HEK293 (cell line): ENCODE measurements around the gene MPEG1.

ENCODE experiments used
- CTCF ChIA-PET: fragments of 350-600 bp; formaldehyde crosslinking; extraction: SDS; loops from one replicate; lab custom pipeline; 2021; ENCODE audit warnings: antibody characterized with exemption; lab: Yijun Ruan, JAX
- POLR2A ChIA-PET: fragments of 300-600 bp; formaldehyde crosslinking; extraction: SDS; loops from one replicate; lab custom pipeline; 2020; ENCODE audit warnings: antibody characterized with exemption, inconsistent platforms; lab: Yijun Ruan, JAX
- H3K27ac ChIP-seq: fragments of 200-500 bp; sonication (Bioruptor generic); 2 replicates; pipeline ENCODE4 v1.5.1; 2014; ENCODE audit warnings: low read depth, low read length, control low read depth, inconsistent platforms; ENCODE audit errors: extremely low read depth
- H3K36me3 ChIP-seq, 2 experiments: fragments of 200-500 bp in 1 of 2; sonication (Bioruptor generic) in 1 of 2; 1 replicate in 1 of 2; 2 replicates in 1 of 2; pipeline ENCODE4 v1.5.1; 2014 to 2017; ENCODE audit warnings: inconsistent platforms in 2 of 2, low read length in 2 of 2; ENCODE audit not compliant: control insufficient read depth in 2 of 2, insufficient read depth in 1 of 2
- H3K4me1 ChIP-seq: fragments of 200-500 bp; sonication (Bioruptor generic); 2 replicates; pipeline ENCODE4 v1.5.1; 2014; ENCODE audit warnings: mild to moderate bottlenecking, low read length, inconsistent platforms; ENCODE audit not compliant: control insufficient read depth, insufficient read depth
- H3K4me3 ChIP-seq: 2 replicates; pipeline ENCODE4 v1.5.1; 2011; ENCODE audit warnings: low read depth, mild to moderate bottlenecking, control low read depth, low read length, moderate library complexity
- H3K9me3 ChIP-seq: fragments of 200-500 bp; sonication (Bioruptor generic); 2 replicates; pipeline ENCODE4 v1.5.1; 2014; ENCODE audit warnings: low read depth, low read length, inconsistent platforms; ENCODE audit not compliant: control insufficient read depth, insufficient read depth
- BCL11A ChIP-seq: fragments of 450-650 bp; formaldehyde crosslinking; IDR thresholded peaks from 2 replicates; pipeline ENCODE4 v1.5.1; 2016; ENCODE audit warnings: low read depth, missing biosample characterization, missing genetic modification characterization
- HOXA7 ChIP-seq: sonication (generic); formaldehyde crosslinking; IDR thresholded peaks from 2 replicates; pipeline ENCODE4 v1.8.1; 2022; ENCODE audit warnings: missing genetic modification reagents, borderline replicate concordance
- IKZF3 ChIP-seq: fragments of 450-650 bp; IDR thresholded peaks from 2 replicates; pipeline ENCODE4 v1.5.0; 2018; ENCODE audit warnings: missing biosample characterization, mild to moderate bottlenecking, missing genetic modification characterization, moderate library complexity
- INSM2 ChIP-seq: fragments of 450-650 bp; formaldehyde crosslinking; IDR thresholded peaks from 2 replicates; pipeline ENCODE4 v1.5.1; 2016; ENCODE audit warnings: missing biosample characterization, missing genetic modification characterization
- MEIS1 ChIP-seq: sonication (generic); formaldehyde crosslinking; IDR thresholded peaks from 2 replicates; pipeline ENCODE4 v1.8.1; 2022; ENCODE audit warnings: missing genetic modification reagents, mild to moderate bottlenecking, borderline replicate concordance
- OSR2 ChIP-seq: fragments of 450-650 bp; formaldehyde crosslinking; IDR thresholded peaks from 2 replicates; pipeline ENCODE4 v1.5.1; 2016; ENCODE audit warnings: missing biosample characterization, missing genetic modification characterization
- SCRT1 ChIP-seq: fragments of 450-650 bp; formaldehyde crosslinking; IDR thresholded peaks from 2 replicates; pipeline ENCODE4 v1.5.1; 2016; ENCODE audit warnings: missing biosample characterization, missing genetic modification characterization, borderline replicate concordance
- ZBTB10 ChIP-seq: fragments of 450-650 bp; formaldehyde crosslinking; IDR thresholded peaks from 2 replicates; pipeline ENCODE4 v1.5.1; 2016; ENCODE audit warnings: missing biosample characterization, missing genetic modification characterization
- ZNF133 ChIP-seq: fragments of 450-650 bp; formaldehyde crosslinking; IDR thresholded peaks from 2 replicates; pipeline ENCODE4 v1.5.1; 2016; ENCODE audit warnings: missing biosample characterization, missing genetic modification characterization
- ZNF211 ChIP-seq: fragments of 450-650 bp; formaldehyde crosslinking; IDR thresholded peaks from 2 replicates; pipeline ENCODE4 v1.5.1; 2016; ENCODE audit warnings: low read depth, missing biosample characterization, missing genetic modification characterization
- ZNF239 ChIP-seq: fragments of 450-650 bp; formaldehyde crosslinking; IDR thresholded peaks from 2 replicates; pipeline ENCODE4 v1.5.1; 2016; ENCODE audit warnings: missing biosample characterization, missing genetic modification characterization
- ZNF274 ChIP-seq, 2 experiments: fragments of 200-500 bp in 1 of 2; fragments of 450-650 bp in 1 of 2; sonication (Bioruptor generic) in 1 of 2; formaldehyde crosslinking in 1 of 2; IDR thresholded peaks; 2 replicates each; pipeline versions ENCODE4 v1.5.1 to v1.6.1; 2014 to 2016; ENCODE audit warnings: borderline replicate concordance in 1 of 2, inconsistent platforms in 1 of 2, low read length in 1 of 2, missing biosample characterization in 1 of 2, missing genetic modification characterization in 1 of 2
- ZNF394 ChIP-seq: fragments of 450-650 bp; formaldehyde crosslinking; IDR thresholded peaks from 2 replicates; pipeline ENCODE4 v1.5.1; 2016; ENCODE audit warnings: missing biosample characterization, missing genetic modification characterization, mild to moderate bottlenecking, moderate library complexity, borderline replicate concordance
- ZNF48 ChIP-seq: fragments of 450-650 bp; formaldehyde crosslinking; IDR thresholded peaks from 2 replicates; pipeline ENCODE4 v1.5.1; 2016; ENCODE audit warnings: missing biosample characterization, missing genetic modification characterization
- ZNF514 ChIP-seq: fragments of 450-650 bp; formaldehyde crosslinking; IDR thresholded peaks from 2 replicates; pipeline ENCODE4 v1.5.1; 2016; ENCODE audit warnings: missing biosample characterization, missing genetic modification characterization
- ZNF548 ChIP-seq: fragments of 450-650 bp; formaldehyde crosslinking; IDR thresholded peaks from 2 replicates; pipeline ENCODE4 v1.5.1; 2016; ENCODE audit warnings: missing biosample characterization, missing genetic modification characterization
- ZNF664 ChIP-seq: fragments of 450-650 bp; formaldehyde crosslinking; IDR thresholded peaks from 2 replicates; pipeline ENCODE4 v1.5.1; 2016; ENCODE audit warnings: missing biosample characterization, missing genetic modification characterization
- ZNF704 ChIP-seq: fragments of 450-650 bp; formaldehyde crosslinking; IDR thresholded peaks from 2 replicates; pipeline ENCODE4 v1.5.1; 2016; ENCODE audit warnings: missing biosample characterization, missing genetic modification characterization
- ZNF768 ChIP-seq: fragments of 450-650 bp; formaldehyde crosslinking; IDR thresholded peaks from 2 replicates; pipeline ENCODE4 v1.5.1; 2018; ENCODE audit warnings: missing biosample characterization, mild to moderate bottlenecking, missing genetic modification characterization
- ZSCAN16 ChIP-seq: fragments of 450-650 bp; formaldehyde crosslinking; IDR thresholded peaks from 2 replicates; pipeline ENCODE4 v1.5.1; 2016; ENCODE audit warnings: missing biosample characterization, missing genetic modification characterization

The MPEG1 gene

GRCh38 chr11:59199546-59200422 is 12.9 kb downstream of the MPEG1 start:
- Histone ChIP-seq H3K4me1 (no peaks in the 10 kb centered on the region), H3K9me3 (no peaks in the 10 kb centered on the region), H3K36me3 (peaks cover 0 to 37% of the 10 kb centered on the region in 2 experiments; a peak in 1 of 3 replicates), H3K27ac (no peak overlapping the region), H3K4me3 (no peak overlapping the region)
- TF ChIP-seq SCRT1 (tag by site-specific recombination) (no peak), ZSCAN16 (tag by site-specific recombination) (no peak), ZBTB10 (tag by site-specific recombination) (no peak), INSM2 (tag by site-specific recombination) (no peak), ZNF211 (tag by site-specific recombination) (no peak), OSR2 (tag by site-specific recombination) (no peak), ZNF514 (no peak), ZNF133 (no peak), BCL11A (no peak), ZNF239 (tag by site-specific recombination) (no peak), ZNF664 (tag by site-specific recombination) (no peak), ZNF704 (tag by site-specific recombination) (no peak), MEIS1 (no peak), ZNF768 (tag by site-specific recombination) (no peak), ZNF274 (IDR thresholded peaks at IDR 0.05; ENCODE audit: low read length) (no peak), ZNF274 (tag by site-specific recombination; IDR thresholded peaks at IDR 0.05; ENCODE audit: borderline replicate concordance) (no peak)
- ChIA-PET POLR2A (no interaction called here), CTCF (interaction anchor here (0.7 to 2.7 kb wide), 7 partner anchors 13 to 561 kb away, joined by 3 to 17 read pairs (median 4); partner anchors contain the start of gene DTX4)

- ChIA-PET POLR2A (no interaction called here), CTCF (interaction anchor here (0.6 to 2.7 kb wide), 7 partner anchors 12 to 560 kb away, joined by 3 to 17 read pairs (median 4); partner anchors contain the start of gene DTX4)
- Histone ChIP-seq H3K4me3 (no peak overlapping the region), H3K27ac (no peak overlapping the region), H3K4me1 (no peaks in the 10 kb centered on the region), H3K36me3 (peaks cover 0 to 38% of the 10 kb centered on the region in 2 experiments; a peak in 1 of 3 replicates), H3K9me3 (no peaks in the 10 kb centered on the region)
- no peak for TF ChIP-seq ZNF133
- TF ChIP-seq ZNF548 (tag by site-specific recombination), result no peak
- no peak for TF ChIP-seq IKZF3 (tag by site-specific recombination)
- TF ChIP-seq ZNF48 (tag by site-specific recombination), result no peak
- no peak for TF ChIP-seq ZBTB10 (tag by site-specific recombination)
- TF ChIP-seq ZNF394 (tag by site-specific recombination), result no peak
- no peak for TF ChIP-seq HOXA7 (CRISPR knock-in tag)
Measured at GRCh38 chr11:59198726-59199125, 14.0 kb downstream of the MPEG1 start.
